Measurements from ENCODE around the gene DCAF17. TPM values are rescaled to one million over a fixed set of nuclear protein-coding genes. Genes with fewer than 3 reads are reported as not detected.

Gene DCAF17
- total and polyA plus RNA-seq, 4 donors = 2.5 to 10.4 (median 6.1) TPM

- TF ChIP-seq GABPA (IDR thresholded peaks at IDR 0.05 in 1 of 2, conservative IDR thresholded peaks at IDR 0.05 in 1 of 2) = no peak
- TF ChIP-seq RAD21 (IDR thresholded peaks at IDR 0.05) = no peak
- Histone ChIP-seq H3K4me3 (ENCODE audit: low read depth in 1 of 3, low read length in 3 of 3) (no peak overlapping the region), H3K9ac (ENCODE audit: low read depth in 1 of 2, low read length in 2 of 2) (no peak overlapping the region), H3K27ac (ENCODE audit: low read depth in 1 of 2, low read length in 2 of 2) (no peak overlapping the region), H3K9me3 (ENCODE audit: control insufficient read depth in 4 of 4, low read length in 3 of 4) (peaks cover 0 to 2% (median 0%) of the 10 kb centered on the region in 4 donors), H3K4me1 (ENCODE audit: control insufficient read depth in 4 of 4, insufficient read depth in 4 of 4, low read length in 3 of 4) (peaks cover 0 to 9% (median 4%) of the 10 kb centered on the region in 4 donors), H3K36me3 (ENCODE audit: control insufficient read depth in 4 of 4, insufficient read depth in 3 of 4, low read depth in 1 of 4, low read length in 3 of 4) (peaks cover 0 to 5% (median 0%) of the 10 kb centered on the region in 4 donors), H3K27me3 (ENCODE audit: control insufficient read depth in 4 of 4, insufficient read depth in 4 of 4, low read length in 3 of 4) (no peaks in the 10 kb centered on the region)
- DNase-seq (ENCODE audit: low spot score) = no peak
- 91% methylated on average over 1 of the region's 1 CpG for WGBS
Observed at GRCh38 chr2:171485116-171485515, 51.1 kb downstream of the DCAF17 start.

GRCh38 chr2:171487201-171487600, 53.2 kb downstream of the DCAF17 start:
- WGBS = 78% methylated on average over 6 of the region's 6 CpGs
- Histone ChIP-seq H3K4me1 (ENCODE audit: control insufficient read depth in 4 of 4, insufficient read depth in 4 of 4, low read length in 3 of 4) (peaks cover 0 to 11% (median 4%) of the 10 kb centered on the region in 4 donors), H3K4me3 (ENCODE audit: low read depth in 1 of 3, low read length in 3 of 3) (no peak overlapping the region), H3K36me3 (ENCODE audit: control insufficient read depth in 4 of 4, insufficient read depth in 3 of 4, low read depth in 1 of 4, low read length in 3 of 4) (peaks cover 0 to 5% (median 0%) of the 10 kb centered on the region in 4 donors), H3K9ac (ENCODE audit: low read depth in 1 of 2, low read length in 2 of 2) (no peak overlapping the region), H3K9me3 (ENCODE audit: control insufficient read depth in 4 of 4, low read length in 3 of 4) (peaks cover 0 to 2% (median 0%) of the 10 kb centered on the region in 4 donors), H3K27ac (ENCODE audit: low read depth in 1 of 2, low read length in 2 of 2) (peak overlapping the region; percentile 40 to 64), H3K27me3 (ENCODE audit: control insufficient read depth in 4 of 4, insufficient read depth in 4 of 4, low read length in 3 of 4) (no peaks in the 10 kb centered on the region)
- no peak for DNase-seq (ENCODE audit: low spot score)
- TF ChIP-seq EGR1 (IDR thresholded peaks at IDR 0.05; ENCODE audit: low read depth in 2 of 2) (no peak), FOXA1 (IDR thresholded peaks at IDR 0.05) (no peak), MAX (IDR thresholded peaks at IDR 0.05) (no peak), JUND (IDR thresholded peaks at IDR 0.05) (no peak), TAF1 (conservative IDR thresholded peaks at IDR 0.05) (no peak), RXRA (IDR thresholded peaks at IDR 0.05) (no peak), RAD21 (IDR thresholded peaks at IDR 0.05) (no peak), HNF4A (conservative IDR thresholded peaks at IDR 0.05) (no peak), ATF3 (IDR thresholded peaks at IDR 0.05) (no peak)

GRCh38 chr2:171487803-171488259, 53.8 kb downstream of the DCAF17 start:
- H3K4me1 ChIP-seq (ENCODE audit: control insufficient read depth in 4 of 4, insufficient read depth in 4 of 4, low read length in 3 of 4) = peaks cover 0 to 11% (median 4%) of the 10 kb centered on the region in 4 donors
- H3K36me3 ChIP-seq (ENCODE audit: control insufficient read depth in 4 of 4, insufficient read depth in 3 of 4, low read depth in 1 of 4, low read length in 3 of 4) = peaks cover 0 to 5% (median 0%) of the 10 kb centered on the region in 4 donors
- peaks cover 0 to 2% (median 0%) of the 10 kb centered on the region in 4 donors for H3K9me3 ChIP-seq (ENCODE audit: control insufficient read depth in 4 of 4, low read length in 3 of 4)
- no peak overlapping the region for H3K4me3 ChIP-seq (ENCODE audit: low read depth in 1 of 3, low read length in 3 of 3)
- no peaks in the 10 kb centered on the region for H3K27me3 ChIP-seq (ENCODE audit: control insufficient read depth in 4 of 4, insufficient read depth in 4 of 4, low read length in 3 of 4)
- no peak for TF ChIP-seq YY1 (IDR thresholded peaks at IDR 0.05)
- TF ChIP-seq FOXA2 (IDR thresholded peaks at IDR 0.05) = no peak
- TF ChIP-seq GABPA (IDR thresholded peaks at IDR 0.05 in 1 of 2, conservative IDR thresholded peaks at IDR 0.05 in 1 of 2) = peak; percentile 40 to 57
- peak; percentile 83 to 86 for TF ChIP-seq HNF4A (conservative IDR thresholded peaks at IDR 0.05)
- no peak for TF ChIP-seq JUND (IDR thresholded peaks at IDR 0.05)
- TF ChIP-seq RXRA (IDR thresholded peaks at IDR 0.05) = peak; percentile 74 to 81
- TF ChIP-seq HNF4G (IDR thresholded peaks at IDR 0.05) = peak; percentile 53
- TF ChIP-seq EGR1 (IDR thresholded peaks at IDR 0.05; ENCODE audit: low read depth in 2 of 2) = no peak
- no peak for TF ChIP-seq NR2F2 (IDR thresholded peaks at IDR 0.05)
- no peak for TF ChIP-seq FOXA1 (IDR thresholded peaks at IDR 0.05)
- TF ChIP-seq SP1 (IDR thresholded peaks at IDR 0.05) = peak; percentile 57
- peak; percentile 75 for TF ChIP-seq ATF3 (IDR thresholded peaks at IDR 0.05)
- H3K9ac ChIP-seq (ENCODE audit: low read depth in 1 of 2, low read length in 2 of 2) = peak overlapping the region in 1 of 2 donors; percentile 34
- 33% methylated on average over 4 of the region's 4 CpGs for WGBS
- DNase-seq (ENCODE audit: low spot score) = no peak
- peak overlapping the region; percentile 51 to 64 for H3K27ac ChIP-seq (ENCODE audit: low read depth in 1 of 2, low read length in 2 of 2)

Measured in liver (tissue), 9 donors.